ENCODE measurements around the gene CACNG8.

CACNG8 gene

DNA sequence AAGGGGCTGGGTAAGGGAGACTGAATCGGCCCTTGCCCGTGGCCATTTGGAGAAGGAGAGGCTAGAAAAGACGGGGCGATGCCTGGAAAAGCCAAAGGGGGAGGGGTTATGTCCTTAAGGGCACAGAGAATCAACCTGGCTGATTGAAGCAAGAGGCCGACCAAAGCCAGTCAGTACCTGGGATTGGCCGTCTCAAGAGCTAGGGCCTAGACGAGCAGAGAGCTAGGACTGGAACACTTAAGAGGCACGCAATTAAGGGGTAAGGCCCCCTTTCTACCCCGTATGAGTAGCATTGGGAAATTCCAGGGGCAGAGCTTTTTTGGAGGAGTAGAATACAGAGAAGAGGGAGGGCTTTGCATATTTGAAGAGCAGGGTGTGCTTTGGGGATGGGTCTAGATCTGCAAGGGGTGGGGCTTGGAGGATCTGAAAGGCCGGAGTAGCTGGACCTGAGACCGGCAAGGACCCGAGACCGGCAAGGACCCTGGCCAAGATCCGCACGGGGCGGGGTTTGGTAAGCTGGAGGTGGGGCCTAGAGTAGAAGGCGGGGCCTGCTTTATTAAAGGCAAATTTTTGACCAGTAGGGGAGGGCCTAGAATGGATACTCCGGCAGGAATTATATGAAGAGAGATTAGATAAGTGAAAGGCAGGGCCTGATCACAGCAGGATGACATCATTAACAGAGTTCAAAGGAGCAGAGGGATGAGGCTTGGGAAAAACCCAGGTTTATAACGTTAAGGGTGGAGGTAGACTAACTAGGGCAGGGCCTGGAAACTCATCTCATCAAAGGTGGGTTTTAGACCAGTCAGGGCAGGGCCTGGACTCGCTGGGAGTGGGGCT is 18.0 kb downstream of the CACNG8 start:
- Mint-ChIP-seq H3K4me3 (peak overlapping the region; percentile 36), H3K4me1 (peaks cover 29% of the 10 kb centered on the region), H3K36me3 (peaks cover 6% of the 10 kb centered on the region), H3K27ac (no peak overlapping the region), H3K9me3 (peaks cover 7% of the 10 kb centered on the region)
- DNase-seq (ENCODE audit: low spot score in 2 of 2) (no peak), ATAC-seq (no peak)

DNA sequence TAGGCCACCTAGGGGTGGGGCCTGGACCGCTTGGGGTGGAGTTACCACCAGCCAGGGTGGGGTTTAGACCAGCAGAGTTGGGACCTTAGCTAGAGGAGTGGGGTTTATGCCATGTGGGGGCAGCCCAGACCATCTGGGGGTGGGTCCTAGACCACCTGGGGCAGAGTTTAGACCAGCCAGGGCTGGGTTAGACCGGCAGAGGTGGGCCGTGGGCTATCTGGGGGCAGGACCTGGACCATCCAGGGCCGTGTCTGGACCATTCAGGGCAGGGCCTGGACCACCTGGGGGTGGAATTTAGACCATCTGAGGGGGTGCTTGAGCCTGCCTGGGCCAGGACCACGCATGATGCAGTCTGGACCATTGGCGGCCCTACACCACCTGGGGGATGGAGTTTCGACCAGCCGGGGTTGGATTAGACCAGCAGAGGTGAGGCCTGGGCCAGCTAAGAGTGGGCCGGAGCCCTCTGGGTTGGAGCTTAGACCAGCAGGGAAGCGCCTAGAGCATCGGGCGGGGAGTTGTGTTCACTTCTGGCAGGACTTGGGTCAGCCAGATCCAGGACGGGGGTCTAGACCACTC is 18.7 kb downstream of the CACNG8 start:
- ATAC-seq = no peak
- Mint-ChIP-seq H3K27ac (no peak overlapping the region), H3K36me3 (peaks cover 6% of the 10 kb centered on the region), H3K4me1 (peaks cover 29% of the 10 kb centered on the region), H3K9me3 (peaks cover 7% of the 10 kb centered on the region), H3K4me3 (peak overlapping the region; percentile 36)
- no peak for DNase-seq (ENCODE audit: low spot score in 2 of 2)

DNA sequence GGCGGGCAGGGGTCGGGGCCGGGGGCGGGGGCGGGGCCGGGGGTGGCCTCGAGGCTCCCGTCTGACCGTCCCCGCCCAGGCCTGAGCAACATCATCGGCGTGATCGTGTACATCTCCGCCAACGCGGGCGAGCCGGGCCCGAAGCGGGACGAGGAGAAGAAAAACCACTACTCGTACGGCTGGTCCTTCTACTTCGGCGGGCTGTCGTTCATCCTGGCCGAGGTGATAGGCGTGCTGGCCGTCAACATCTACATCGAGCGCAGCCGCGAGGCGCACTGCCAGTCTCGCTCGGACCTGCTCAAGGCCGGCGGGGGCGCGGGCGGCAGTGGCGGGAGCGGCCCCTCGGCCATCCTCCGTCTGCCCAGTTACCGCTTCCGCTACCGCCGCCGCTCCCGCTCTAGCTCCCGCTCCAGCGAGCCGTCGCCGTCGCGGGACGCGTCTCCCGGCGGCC is 19.3 kb downstream of the CACNG8 start:
- no peak overlapping the region for H3K27ac Mint-ChIP-seq
- peaks cover 6% of the 10 kb centered on the region for H3K36me3 Mint-ChIP-seq
- ATAC-seq (no peak), DNase-seq (ENCODE audit: low spot score in 2 of 2) (no peak)
- peaks cover 7% of the 10 kb centered on the region for H3K9me3 Mint-ChIP-seq
- H3K4me1 Mint-ChIP-seq = peaks cover 29% of the 10 kb centered on the region
- peak overlapping the region; percentile 36 for H3K4me3 Mint-ChIP-seq

DNA sequence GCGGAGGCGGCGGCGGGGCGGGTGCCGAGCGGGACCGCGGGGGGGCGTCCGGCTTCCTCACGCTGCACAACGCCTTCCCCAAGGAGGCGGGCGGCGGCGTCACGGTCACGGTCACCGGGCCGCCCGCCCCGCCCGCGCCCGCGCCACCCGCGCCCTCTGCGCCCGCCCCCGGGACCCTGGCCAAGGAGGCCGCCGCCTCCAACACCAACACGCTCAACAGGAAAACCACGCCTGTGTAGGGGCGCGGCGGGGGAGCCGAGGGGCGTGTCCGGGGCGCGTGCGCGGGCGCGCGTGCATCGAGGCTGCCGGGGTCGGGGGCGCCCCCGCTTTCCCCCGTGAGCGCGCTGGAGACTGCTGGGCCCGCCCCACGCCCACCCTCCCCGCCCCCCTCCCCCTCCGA is 19.9 kb downstream of the CACNG8 start:
- H3K4me1 Mint-ChIP-seq = peaks cover 29% of the 10 kb centered on the region
- ATAC-seq (no peak), DNase-seq (ENCODE audit: low spot score in 2 of 2) (no peak)

DNA sequence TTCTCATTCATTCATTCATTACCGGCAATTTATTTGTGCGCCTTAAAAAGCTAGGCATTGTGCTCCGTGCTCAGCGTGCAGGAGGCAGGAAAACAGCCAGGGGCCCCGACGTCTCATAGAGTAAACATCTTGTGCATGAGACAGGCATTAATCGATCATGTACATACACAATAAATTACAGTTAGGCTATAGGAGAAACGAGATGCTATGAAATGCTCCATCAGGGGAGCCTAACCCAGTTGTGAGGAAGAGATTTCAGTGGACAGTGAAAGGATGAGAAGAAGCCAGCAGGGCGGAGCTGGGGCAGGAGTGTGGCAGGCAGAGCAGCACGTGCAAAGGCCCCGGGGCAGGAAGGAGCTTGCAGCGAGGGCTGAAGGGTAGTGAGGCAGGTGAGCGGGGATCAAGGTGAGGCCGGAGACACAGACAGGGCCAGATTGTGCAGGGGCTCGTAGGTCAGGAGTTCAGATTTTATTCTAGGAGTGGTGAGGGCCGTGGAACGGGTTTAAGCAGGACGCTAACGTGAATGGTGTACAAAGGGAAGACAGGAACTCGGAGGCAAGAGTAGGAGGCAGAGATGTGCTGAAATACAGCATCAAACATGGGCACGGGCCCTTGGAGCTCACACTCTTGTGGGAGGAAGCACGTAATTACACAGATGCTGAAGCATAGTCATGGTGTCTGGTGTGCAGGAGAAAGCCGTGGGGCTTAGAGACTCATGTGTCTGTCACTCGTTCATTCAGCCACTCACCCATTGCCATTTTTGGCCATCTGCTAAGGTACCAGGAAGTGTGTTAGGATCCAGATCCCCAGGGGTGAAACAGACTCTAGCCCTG is 20.9 kb downstream of the CACNG8 start:
- no peak overlapping the region for H3K27ac Mint-ChIP-seq
- peaks cover 6% of the 10 kb centered on the region for H3K36me3 Mint-ChIP-seq
- no peak for ATAC-seq
- no peak overlapping the region for H3K4me3 Mint-ChIP-seq
- peaks cover 29% of the 10 kb centered on the region for H3K4me1 Mint-ChIP-seq
- no peak for DNase-seq (ENCODE audit: low spot score in 2 of 2)
- peaks cover 7% of the 10 kb centered on the region for H3K9me3 Mint-ChIP-seq

More for the DNA sequence above, 19.9 kb downstream of the CACNG8 start:
- Mint-ChIP-seq H3K9me3 (peaks cover 7% of the 10 kb centered on the region), H3K36me3 (peaks cover 6% of the 10 kb centered on the region), H3K27ac (no peak overlapping the region), H3K4me3 (no peak overlapping the region)

DNA sequence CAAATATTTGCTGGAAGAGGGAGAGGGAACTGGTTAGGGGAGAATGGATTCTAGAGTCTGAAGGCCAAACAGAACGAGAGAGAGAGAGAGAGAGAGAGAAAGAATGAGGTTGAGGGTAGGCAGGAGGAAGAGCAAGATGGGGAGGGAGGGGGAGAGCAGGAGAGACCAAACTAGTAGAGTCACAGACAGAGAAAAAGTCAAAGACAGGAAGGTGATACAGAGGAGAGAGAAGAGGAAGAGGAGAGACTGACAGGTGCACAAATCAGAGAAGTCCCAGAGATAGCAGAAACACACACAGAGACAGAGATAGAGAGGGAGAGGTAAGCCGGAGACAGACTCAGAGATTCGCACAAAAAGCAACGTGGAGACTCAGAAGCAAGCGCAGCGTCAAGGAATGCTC is 23.1 kb downstream of the CACNG8 start:
- Mint-ChIP-seq H3K27ac (no peak overlapping the region), H3K36me3 (no peaks in the 10 kb centered on the region), H3K4me1 (peaks cover 8% of the 10 kb centered on the region), H3K9me3 (peaks cover 3% of the 10 kb centered on the region), H3K4me3 (no peak overlapping the region)
- ATAC-seq (no peak), DNase-seq (ENCODE audit: low spot score in 2 of 2) (no peak)

DNA sequence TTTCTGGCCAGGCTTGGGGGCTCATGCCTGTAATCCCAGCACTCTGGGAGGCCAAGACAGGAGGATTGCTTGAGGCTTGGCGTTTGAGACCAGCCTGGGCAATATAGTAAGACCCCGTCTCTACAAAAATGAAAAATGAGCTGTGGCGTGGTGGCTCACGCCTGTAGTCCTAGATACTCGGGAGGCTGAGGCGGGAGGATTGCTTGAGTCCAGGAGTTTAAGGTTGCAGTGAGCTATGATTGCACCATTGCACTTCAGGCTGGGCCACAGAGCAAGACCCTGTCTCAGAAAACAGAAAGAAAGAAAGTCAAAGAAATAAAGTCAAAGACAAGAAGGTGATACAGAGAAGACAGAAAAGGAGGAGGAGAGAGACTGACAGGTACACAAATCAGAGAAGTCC is 26.2 kb downstream of the CACNG8 start:
- ATAC-seq = no peak
- Mint-ChIP-seq H3K9me3 (no peaks in the 10 kb centered on the region), H3K4me1 (peaks cover 7% of the 10 kb centered on the region), H3K27ac (no peak overlapping the region), H3K36me3 (no peaks in the 10 kb centered on the region), H3K4me3 (no peak overlapping the region)
- DNase-seq (ENCODE audit: low spot score in 2 of 2) = no peak

DNA sequence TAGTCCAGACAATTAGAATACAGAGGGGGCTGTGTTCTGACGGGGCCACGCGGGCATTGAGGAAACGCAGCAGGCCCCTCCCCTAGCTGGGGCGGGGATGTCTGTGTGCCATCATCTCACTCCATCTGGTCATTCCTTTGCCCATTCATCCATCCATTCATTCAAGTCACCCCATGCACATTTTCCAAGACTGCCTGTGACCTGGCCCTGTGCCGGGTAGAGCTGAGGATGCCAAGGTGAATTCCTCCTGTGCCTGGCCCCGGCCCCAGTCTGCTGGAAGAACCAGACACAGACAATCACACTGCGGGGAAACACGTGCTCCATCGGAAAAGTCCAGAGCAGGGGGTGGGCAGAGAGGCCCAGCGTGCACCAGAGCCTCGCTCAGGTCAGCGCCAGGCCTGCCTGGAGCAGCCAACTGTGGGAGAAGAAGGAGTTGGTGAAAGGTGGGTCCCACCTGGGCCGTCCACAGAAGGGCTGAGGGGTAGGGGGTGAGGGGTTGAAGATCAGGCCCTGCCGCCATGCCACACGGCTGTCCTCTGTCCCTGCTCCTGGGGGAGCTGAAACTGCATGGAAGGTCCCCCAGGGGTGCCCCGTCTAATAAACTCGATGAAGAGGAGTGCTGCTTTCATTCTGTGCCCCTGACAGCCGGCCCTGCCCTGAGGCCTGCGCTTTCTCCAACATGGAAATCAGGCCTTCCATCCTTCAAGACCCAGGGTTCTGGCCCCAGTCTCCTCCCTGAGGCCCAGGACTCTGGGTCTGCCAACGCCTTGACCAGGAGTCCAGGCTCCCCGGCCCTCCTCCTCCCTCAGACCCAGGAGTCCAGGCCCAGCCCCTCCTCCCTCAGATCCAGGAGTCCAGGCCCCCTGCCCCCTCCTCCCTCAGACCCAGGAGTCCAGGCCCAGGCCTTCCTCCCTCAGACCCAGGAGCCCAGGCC is 27.1 kb downstream of the CACNG8 start:
- Mint-ChIP-seq H3K27ac (no peak overlapping the region), H3K9me3 (no peaks in the 10 kb centered on the region), H3K4me1 (peaks cover 7% of the 10 kb centered on the region), H3K4me3 (no peak overlapping the region), H3K36me3 (no peaks in the 10 kb centered on the region)
- DNase-seq (ENCODE audit: low spot score in 2 of 2) (no peak), ATAC-seq (peak; percentile 22)

DNA sequence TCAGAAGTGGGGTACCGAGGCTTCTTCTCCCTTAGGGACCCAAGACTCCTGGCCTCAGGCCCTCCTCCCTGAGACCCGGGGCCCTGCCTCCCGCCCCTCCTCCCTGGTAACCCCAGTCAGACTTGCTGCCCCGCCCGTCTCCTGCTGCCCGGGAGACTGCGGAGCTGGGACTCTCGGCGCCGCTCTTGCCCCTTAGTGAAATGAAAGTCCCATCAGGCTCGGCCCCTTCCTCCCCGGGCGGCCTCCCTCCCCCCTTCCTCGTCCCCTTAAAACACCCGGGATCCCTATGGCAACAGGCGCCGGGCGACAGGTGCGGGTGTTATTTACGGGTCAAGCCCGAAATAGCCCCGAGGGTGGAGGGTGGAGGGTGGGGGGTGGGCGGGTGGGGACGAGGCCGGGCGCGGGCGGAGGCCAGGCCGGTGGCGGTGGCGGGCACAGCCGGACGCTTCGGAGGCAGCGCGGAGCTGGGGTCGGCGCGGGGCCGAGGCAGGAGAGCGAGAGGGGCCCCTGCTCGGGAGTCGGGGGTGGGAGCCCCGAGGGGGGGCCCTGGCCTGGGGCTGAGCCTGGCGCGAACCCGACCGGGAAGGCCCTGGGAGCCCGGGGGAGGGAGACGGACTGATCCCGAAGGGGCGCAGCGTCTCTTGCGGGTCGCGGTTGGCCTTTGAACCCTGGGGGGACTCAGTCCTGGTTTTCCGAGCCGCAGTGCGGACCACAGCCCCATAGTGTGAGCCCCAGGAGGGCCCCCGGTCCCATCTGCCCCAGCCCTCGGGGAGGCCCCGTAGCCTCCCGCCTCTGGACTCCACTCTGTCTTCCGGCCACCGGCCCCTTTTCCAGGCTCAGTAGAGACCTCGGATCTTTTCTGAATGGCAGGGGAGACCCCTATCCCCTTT is 28.7 kb downstream of the CACNG8 start, which contains the start of gene CACNG6:
TSS of gene CACNG6 (plus strand) at position 414 of the 890 bp plus-strand sequence. CDS start 1,241 bp downstream, outside the sequence.
- DNase-seq (ENCODE audit: low spot score in 2 of 2) = no peak
- H3K27ac Mint-ChIP-seq = no peak within 1 kb of the TSS
- H3K36me3 Mint-ChIP-seq = no peaks in the 10 kb centered on the region
- peaks cover 7% of the 10 kb centered on the region for H3K4me1 Mint-ChIP-seq
- H3K9me3 Mint-ChIP-seq = no peaks in the 10 kb centered on the region
- ATAC-seq = no peak
- peak within 1 kb of the TSS; percentile 33 for H3K4me3 Mint-ChIP-seq

DNA sequence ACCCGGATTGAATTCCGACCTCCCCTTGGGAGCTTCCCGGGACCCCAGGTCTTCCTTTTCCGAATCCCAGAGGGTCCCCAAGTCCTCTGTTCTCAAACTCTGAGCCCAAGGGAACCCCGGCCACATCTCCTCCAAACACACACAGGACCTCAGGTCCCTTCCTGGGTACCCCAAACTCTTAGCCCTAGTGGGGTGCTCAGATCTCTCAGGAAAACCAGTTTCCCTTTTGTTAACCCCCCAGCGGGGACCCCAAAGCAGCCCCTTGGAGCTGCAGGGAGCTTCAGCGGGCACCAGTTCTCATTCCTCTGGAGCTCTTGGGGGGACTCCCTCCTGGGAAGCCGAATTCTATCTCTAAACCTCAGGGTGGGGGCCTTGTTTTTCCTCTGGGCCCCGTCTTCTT is 29.5 kb downstream of the CACNG8 start:
- H3K9me3 Mint-ChIP-seq = no peaks in the 10 kb centered on the region
- no peak for DNase-seq (ENCODE audit: low spot score in 2 of 2)
- H3K4me3 Mint-ChIP-seq = peak overlapping the region; percentile 33
- H3K36me3 Mint-ChIP-seq = no peaks in the 10 kb centered on the region
- no peak overlapping the region for H3K27ac Mint-ChIP-seq
- ATAC-seq = no peak
- H3K4me1 Mint-ChIP-seq = peaks cover 7% of the 10 kb centered on the region

DNA sequence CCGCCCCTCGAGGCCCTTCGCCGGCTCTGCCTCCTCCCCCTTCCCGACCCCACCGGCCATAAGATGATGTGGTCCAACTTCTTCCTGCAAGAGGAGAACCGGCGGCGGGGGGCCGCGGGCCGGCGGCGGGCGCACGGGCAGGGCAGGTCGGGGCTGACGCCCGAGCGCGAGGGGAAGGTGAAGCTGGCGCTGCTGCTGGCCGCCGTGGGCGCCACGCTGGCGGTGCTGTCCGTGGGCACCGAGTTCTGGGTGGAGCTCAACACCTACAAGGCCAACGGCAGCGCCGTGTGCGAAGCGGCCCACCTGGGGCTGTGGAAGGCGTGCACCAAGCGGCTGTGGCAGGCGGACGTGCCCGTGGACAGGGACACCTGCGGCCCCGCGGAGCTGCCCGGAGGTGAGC is 30.1 kb downstream of the CACNG8 start:
- no peak overlapping the region for H3K4me3 Mint-ChIP-seq
- ATAC-seq (no peak), DNase-seq (ENCODE audit: low spot score in 2 of 2) (no peak)
- no peak overlapping the region for H3K27ac Mint-ChIP-seq
- H3K36me3 Mint-ChIP-seq = no peaks in the 10 kb centered on the region
- H3K9me3 Mint-ChIP-seq = no peaks in the 10 kb centered on the region
- peaks cover 7% of the 10 kb centered on the region for H3K4me1 Mint-ChIP-seq

DNA sequence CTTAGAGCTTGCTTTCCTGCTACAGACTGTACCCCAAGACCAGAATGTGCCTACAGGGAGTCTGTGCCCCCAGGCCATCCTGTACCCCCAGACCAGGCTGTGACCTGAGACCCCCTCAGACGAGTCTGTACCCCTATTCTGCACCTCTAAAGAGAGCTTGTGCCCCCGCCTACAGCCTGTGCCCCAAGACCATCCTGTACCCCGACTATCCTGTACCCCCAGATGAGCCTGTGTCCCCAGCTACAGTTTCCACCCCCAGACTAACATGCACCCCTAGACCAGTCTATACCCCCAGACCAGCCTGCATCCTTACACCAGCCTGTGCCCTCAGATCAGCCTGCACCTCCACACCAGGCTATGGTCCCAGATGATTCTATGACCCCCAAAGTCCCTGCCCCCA is 30.7 kb downstream of the CACNG8 start:
- H3K27ac Mint-ChIP-seq = no peak overlapping the region
- no peak overlapping the region for H3K4me3 Mint-ChIP-seq
- peaks cover 7% of the 10 kb centered on the region for H3K4me1 Mint-ChIP-seq
- no peaks in the 10 kb centered on the region for H3K9me3 Mint-ChIP-seq
- no peak for ATAC-seq
- no peaks in the 10 kb centered on the region for H3K36me3 Mint-ChIP-seq
- DNase-seq (ENCODE audit: low spot score in 2 of 2) = no peak

DNA sequence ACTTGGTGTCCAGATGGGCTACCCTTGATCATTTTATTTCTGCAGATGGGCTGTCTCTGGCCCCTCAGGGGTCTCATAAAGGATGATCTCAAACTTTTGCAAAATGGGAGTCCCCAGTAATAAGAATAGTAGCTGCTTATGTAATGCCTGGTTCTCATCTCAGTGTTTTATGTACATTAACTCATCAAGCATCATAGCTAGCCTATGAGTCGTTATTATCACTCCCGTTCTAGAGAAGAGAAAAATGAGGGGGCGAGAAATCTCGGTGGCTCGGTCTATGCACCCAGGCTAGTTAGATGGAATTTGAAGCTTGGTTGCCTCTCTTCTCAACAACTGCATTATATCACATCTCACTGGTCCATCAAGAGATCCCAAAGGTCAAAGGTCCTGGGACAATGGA is 32.1 kb downstream of the CACNG8 start:
- DNase-seq (ENCODE audit: low spot score in 2 of 2) (no peak), ATAC-seq (no peak)
- Mint-ChIP-seq H3K4me1 (peaks cover 7% of the 10 kb centered on the region), H3K9me3 (no peaks in the 10 kb centered on the region), H3K27ac (no peak overlapping the region), H3K36me3 (no peaks in the 10 kb centered on the region), H3K4me3 (no peak overlapping the region)

DNA sequence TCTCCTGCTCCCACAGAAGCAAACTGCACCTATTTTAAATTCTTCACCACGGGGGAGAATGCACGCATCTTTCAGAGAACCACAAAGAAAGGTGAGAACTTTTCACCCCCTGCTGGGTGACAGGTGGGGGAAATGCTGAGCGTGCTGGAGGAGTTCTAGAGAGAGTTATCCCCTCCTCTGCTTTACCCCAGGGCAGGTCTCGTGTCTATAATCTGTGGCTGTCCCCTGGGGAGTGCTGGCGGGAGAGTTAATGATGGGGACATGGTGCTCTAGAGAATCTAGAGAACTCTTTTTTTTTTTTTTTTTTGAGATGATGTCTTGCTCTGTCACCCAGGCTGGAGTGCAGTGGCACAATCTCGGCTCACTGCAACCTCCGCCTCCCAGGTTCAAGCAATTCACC is 35.5 kb downstream of the CACNG8 start:
- no peak for DNase-seq (ENCODE audit: low spot score in 2 of 2)
- Mint-ChIP-seq H3K4me3 (no peak overlapping the region), H3K27ac (no peak overlapping the region), H3K36me3 (no peaks in the 10 kb centered on the region), H3K9me3 (no peaks in the 10 kb centered on the region), H3K4me1 (no peaks in the 10 kb centered on the region)
- ATAC-seq = no peak

Data from stimulated activated effector memory CD8-positive, alpha-beta T cell treated with anti-CD3 and anti-CD28 coated beads, Interleukin-12 subunit alpha, Interleukin-12 subunit beta, amount 100 ng/mL, for 72 hours (primary cell).